Measurements from ENCODE around the gene KIAA1958. TPM values are rescaled to one million over a fixed set of nuclear protein-coding genes. Genes with fewer than 3 reads are reported as not detected.

The KIAA1958 gene
- total RNA-seq, 1 experiment from 2014 or later: 18.5 TPM

- no peak overlapping the region for H2AFZ ChIP-seq (ENCODE audit: low read depth, low read length, poor library complexity, severe bottlenecking)
- CTCF ChIA-PET: no interaction called here
- H3K9me3 ChIP-seq (ENCODE audit: control insufficient read depth in 1 of 2, insufficient read depth in 1 of 2, low read depth in 1 of 2, low read length in 2 of 2): no peaks in the 10 kb centered on the region
- DNase-seq (ENCODE audit: low read depth, low spot score) (no peak), ATAC-seq (no peak)
- no peak overlapping the region for H3K27ac ChIP-seq (ENCODE audit: low read depth, low read length)
- H3K79me2 ChIP-seq (ENCODE audit: insufficient read depth, low read length): no peaks in the 10 kb centered on the region; the same call in 1 of the 2 replicates
- no peaks in the 10 kb centered on the region for H3K4me1 ChIP-seq (ENCODE audit: control insufficient read depth in 1 of 2, insufficient read depth in 2 of 2, low read length in 2 of 2)
- H4K20me1 ChIP-seq (ENCODE audit: insufficient read depth): no peaks in the 10 kb centered on the region
- intact Hi-C loops (cut with micrococcal nuclease): no loop called here
- H3K36me3 ChIP-seq (ENCODE audit: control insufficient read depth in 1 of 2, insufficient read depth in 2 of 2, low read length in 2 of 2): no peaks in the 10 kb centered on the region
- TF ChIP-seq ATF3 (IDR thresholded peaks at IDR 0.05) (no peak), YY1 (IDR thresholded peaks at IDR 0.05; ENCODE audit: extremely low read depth, insufficient replicate concordance, low read depth, low read length) (no peak), ZFX (IDR thresholded peaks at IDR 0.05) (no peak), JUND (IDR thresholded peaks at IDR 0.05) (no peak), ZNF274 (IDR thresholded peaks at IDR 0.05; ENCODE audit: low read depth, low read length) (no peak), REST (IDR thresholded peaks at IDR 0.05; ENCODE audit: low read depth) (no peak), SRF (IDR thresholded peaks at IDR 0.05; ENCODE audit: low read depth) (no peak), EZH2phosphoT487 (IDR thresholded peaks at IDR 0.05; ENCODE audit: borderline replicate concordance) (no peak), ELF1 (IDR thresholded peaks at IDR 0.05; ENCODE audit: borderline replicate concordance, low read depth) (no peak), TCF7L2 (IDR thresholded peaks at IDR 0.05; ENCODE audit: borderline replicate concordance, extremely low read depth, insufficient read depth, insufficient read length) (no peak), MAX (IDR thresholded peaks at IDR 0.05) (no peak), SIN3A (IDR thresholded peaks at IDR 0.05; ENCODE audit: low read depth) (no peak), ZBTB33 (IDR thresholded peaks at IDR 0.05; ENCODE audit: extremely low read depth, insufficient replicate concordance, low read length) (no peak), CEBPB (IDR thresholded peaks at IDR 0.05; ENCODE audit: low read depth) (no peak), SP1 (IDR thresholded peaks at IDR 0.05; ENCODE audit: low read depth) (no peak), RAD21 (IDR thresholded peaks at IDR 0.05; ENCODE audit: low read depth) (no peak), EGR1 (IDR thresholded peaks at IDR 0.05; ENCODE audit: low read depth) (no peak), EZH2 (IDR thresholded peaks at IDR 0.05) (no peak)
- no peak overlapping the region for H3K4me3 ChIP-seq (replicated peaks in 1 of 2; ENCODE audit: low read depth in 1 of 2, low read length in 2 of 2)
- no TSS peak for BruUV-seq (replicated peaks)
- RAD21 ChIA-PET (ENCODE audit: low non-redundant PET in 1 of 2, low total read pairs in 2 of 2, uncharacterized antibody in 2 of 2, unreplicated experiment in 2 of 2): no interaction called here
- no peaks in the 10 kb centered on the region for H3K27me3 ChIP-seq (ENCODE audit: insufficient read depth, low read length)
- H3K9ac ChIP-seq (ENCODE audit: low read length): no peak overlapping the region
- POLR2A ChIA-PET: no interaction called here
- no peaks in the 10 kb centered on the region for H3K9me2 ChIP-seq (ENCODE audit: insufficient read depth)
- H3K4me2 ChIP-seq (ENCODE audit: low read length): no peak overlapping the region
Observed at GRCh38 chr9:112537561-112537960, 50.9 kb downstream of the KIAA1958 start.

All from HCT116 (cell line).